Upper lobe of right lung (tissue), 1 donor: Measurements from ENCODE around the gene KCNJ6. TPM values are rescaled to one million over a fixed set of nuclear protein-coding genes. Genes with fewer than 3 reads are reported as not detected.

Source experiments
- ATAC-seq: fragments of 200-7000 bp; cut with Tn5 transposase; one replicate; pipeline ENCODE4 v1.9.1; 2020; ENCODE audit warnings: mild to moderate bottlenecking, moderate library complexity
- DNase-seq: peaks from one replicate; pipeline ENCODE4 v3.0.0-alpha.2; 2020
- H3K27ac ChIP-seq: fragments of 200-600 bp; one replicate; pipeline ENCODE4 v1.8.0; 2022
- H3K27me3 ChIP-seq: fragments of 200-600 bp; one replicate; pipeline ENCODE4 v1.8.0; 2022; ENCODE audit warnings: mild to moderate bottlenecking
- H3K36me3 ChIP-seq: fragments of 200-600 bp; one replicate; pipeline ENCODE4 v1.8.0; 2022
- H3K4me1 ChIP-seq: fragments of 200-600 bp; one replicate; pipeline ENCODE4 v1.8.0; 2022
- H3K4me3 ChIP-seq: fragments of 200-600 bp; one replicate; pipeline ENCODE4 v1.8.0; 2022; ENCODE audit warnings: mild to moderate bottlenecking
- H3K9me3 ChIP-seq: fragments of 200-600 bp; one replicate; pipeline ENCODE4 v1.8.0; 2022
- intact Hi-C: fragments of 100-400 bp; cut with DNase I; formaldehyde crosslinking; loops from one replicate; pipeline ENCODE4 v1.11.0; 2022
- total RNA-seq: library from RNA; stranded (reverse); fragmentation: NEBNext Ultra II Directional; extraction: Animal tissue kit (Norgen Biotek cat#: 25700); gene quantifications from one replicate; pipeline ENCODE4 v1.2.1, GENCODE V29; 2021
- TF ChIP-seq, protein P1 (sequence below): fragments of 200-600 bp; IDR thresholded peaks from one replicate; pipeline ENCODE4 v1.8.0; 2022; ENCODE audit warnings: antibody characterized with exemption
- donor health status: DM: no; HTN: yes; CAD: no; lungs with severe emphysema.

KCNJ6 gene
- total RNA-seq, 1 donor from 2014 or later = 0.06 TPM

DNA sequence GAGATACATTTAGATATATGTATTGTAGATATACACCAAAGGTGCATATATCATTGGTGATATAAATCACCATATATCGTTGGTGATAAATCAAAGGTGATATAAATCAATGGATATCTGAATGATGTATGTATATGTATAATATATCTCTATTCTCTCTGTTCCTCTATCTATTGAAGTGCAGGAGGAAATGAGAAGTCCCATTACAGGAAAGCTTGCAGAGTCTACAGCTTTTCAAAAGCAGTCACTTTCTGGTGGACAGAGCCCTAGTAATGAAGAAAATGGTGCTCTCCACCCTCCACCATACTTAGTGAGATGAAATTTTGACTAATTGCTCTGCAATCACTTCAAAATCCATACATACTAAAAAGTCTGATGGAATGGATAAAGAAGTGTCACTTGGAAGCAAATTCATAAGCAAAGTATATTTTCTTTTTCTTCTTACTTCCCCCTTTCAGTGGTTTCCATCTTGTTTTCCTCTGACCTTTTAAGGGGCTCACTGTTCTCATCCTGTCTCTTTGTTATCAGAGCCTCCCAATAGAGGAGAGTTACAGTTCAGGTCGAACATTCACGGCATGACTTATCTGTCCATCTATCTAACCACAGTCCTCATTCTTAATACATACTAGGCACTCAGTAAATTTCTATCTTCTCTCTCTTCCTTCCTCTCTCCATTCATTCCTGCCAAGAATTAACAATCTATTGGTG is 227.2 kb downstream of the KCNJ6 start:
- no peaks in the 10 kb centered on the region for H3K9me3 ChIP-seq
- no peak overlapping the region for H3K27ac ChIP-seq
- H3K36me3 ChIP-seq = no peaks in the 10 kb centered on the region
- DNase-seq (no peak), ATAC-seq (no peak)
- H3K27me3 ChIP-seq = no peaks in the 10 kb centered on the region
- TF ChIP-seq, protein P1, sequence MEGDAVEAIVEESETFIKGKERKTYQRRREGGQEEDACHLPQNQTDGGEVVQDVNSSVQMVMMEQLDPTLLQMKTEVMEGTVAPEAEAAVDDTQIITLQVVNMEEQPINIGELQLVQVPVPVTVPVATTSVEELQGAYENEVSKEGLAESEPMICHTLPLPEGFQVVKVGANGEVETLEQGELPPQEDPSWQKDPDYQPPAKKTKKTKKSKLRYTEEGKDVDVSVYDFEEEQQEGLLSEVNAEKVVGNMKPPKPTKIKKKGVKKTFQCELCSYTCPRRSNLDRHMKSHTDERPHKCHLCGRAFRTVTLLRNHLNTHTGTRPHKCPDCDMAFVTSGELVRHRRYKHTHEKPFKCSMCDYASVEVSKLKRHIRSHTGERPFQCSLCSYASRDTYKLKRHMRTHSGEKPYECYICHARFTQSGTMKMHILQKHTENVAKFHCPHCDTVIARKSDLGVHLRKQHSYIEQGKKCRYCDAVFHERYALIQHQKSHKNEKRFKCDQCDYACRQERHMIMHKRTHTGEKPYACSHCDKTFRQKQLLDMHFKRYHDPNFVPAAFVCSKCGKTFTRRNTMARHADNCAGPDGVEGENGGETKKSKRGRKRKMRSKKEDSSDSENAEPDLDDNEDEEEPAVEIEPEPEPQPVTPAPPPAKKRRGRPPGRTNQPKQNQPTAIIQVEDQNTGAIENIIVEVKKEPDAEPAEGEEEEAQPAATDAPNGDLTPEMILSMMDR = no peak
- no peaks in the 10 kb centered on the region for H3K4me1 ChIP-seq
- intact Hi-C loops = no loop called here
- H3K4me3 ChIP-seq = no peak overlapping the region

DNA sequence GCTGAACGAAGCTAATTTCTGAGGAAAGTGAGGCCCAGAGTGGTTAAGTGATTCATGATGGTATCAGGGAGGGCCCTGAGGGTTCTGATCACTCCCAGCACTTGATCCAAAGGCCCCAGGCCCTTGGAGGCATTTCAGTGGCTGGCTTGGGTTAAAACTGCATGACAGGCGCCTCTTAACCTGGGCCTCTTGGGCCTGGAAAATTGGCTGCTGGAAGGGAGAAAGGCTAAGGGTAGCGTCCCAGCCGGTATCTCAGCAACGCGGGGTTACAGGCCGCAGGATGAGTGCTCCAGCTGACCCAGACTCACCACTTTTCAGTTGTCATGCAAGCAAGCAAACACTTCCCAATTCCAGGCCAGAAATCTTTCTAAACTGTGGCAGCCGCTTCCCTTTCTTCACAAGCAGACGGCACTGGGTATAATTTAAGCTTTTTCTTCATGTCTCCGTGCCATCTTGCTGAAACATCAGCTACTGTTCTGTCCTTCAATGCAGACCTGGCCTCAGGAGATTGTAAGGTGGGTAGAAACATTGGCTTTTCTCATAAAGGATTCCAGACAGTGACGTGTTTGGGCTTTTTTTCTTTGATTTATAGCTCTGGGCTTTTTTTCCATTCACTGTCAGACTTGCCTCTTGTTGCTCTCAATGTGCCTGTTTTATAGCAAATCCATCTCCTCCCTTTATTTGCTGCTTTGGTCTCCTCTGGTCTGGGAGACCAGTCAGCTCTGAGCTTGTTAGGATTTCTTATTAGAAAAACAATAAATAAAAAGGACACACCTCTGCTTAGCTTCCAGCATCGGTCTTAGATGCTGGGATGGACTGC is 229.1 kb downstream of the KCNJ6 start:
- Histone ChIP-seq H3K36me3 (no peaks in the 10 kb centered on the region), H3K4me1 (no peaks in the 10 kb centered on the region), H3K27me3 (no peaks in the 10 kb centered on the region), H3K27ac (no peak overlapping the region), H3K4me3 (no peak overlapping the region), H3K9me3 (no peaks in the 10 kb centered on the region)
- TF ChIP-seq, protein P1 = no peak
- intact Hi-C loops = no loop called here
- ATAC-seq (peak; percentile 43), DNase-seq (no peak)

DNA sequence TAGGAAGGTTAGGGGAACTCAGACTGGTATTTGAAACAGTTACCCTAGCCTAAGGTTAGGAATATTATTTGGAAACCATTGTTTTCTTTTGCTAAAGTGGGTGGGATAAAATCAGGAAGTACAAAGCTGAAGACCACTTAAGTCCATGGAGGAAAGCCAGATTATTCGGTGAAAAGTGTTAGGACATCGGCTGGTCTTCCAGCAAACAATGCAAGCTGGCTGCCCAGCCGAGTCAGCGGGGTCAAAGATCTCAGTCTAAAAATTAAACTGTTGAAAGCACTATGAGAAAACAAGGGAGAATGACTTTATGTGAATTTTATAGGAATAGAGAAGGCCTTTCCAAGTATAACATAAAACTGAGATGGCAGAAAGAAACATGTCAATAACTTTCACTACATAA is 231.7 kb downstream of the KCNJ6 start:
- no peaks in the 10 kb centered on the region for H3K27me3 ChIP-seq
- intact Hi-C loops = no loop called here
- no peaks in the 10 kb centered on the region for H3K4me1 ChIP-seq
- H3K9me3 ChIP-seq = no peaks in the 10 kb centered on the region
- no peak overlapping the region for H3K27ac ChIP-seq
- DNase-seq (no peak), ATAC-seq (no peak)
- H3K4me3 ChIP-seq = no peak overlapping the region
- no peaks in the 10 kb centered on the region for H3K36me3 ChIP-seq
- TF ChIP-seq, protein P1 = no peak

DNA sequence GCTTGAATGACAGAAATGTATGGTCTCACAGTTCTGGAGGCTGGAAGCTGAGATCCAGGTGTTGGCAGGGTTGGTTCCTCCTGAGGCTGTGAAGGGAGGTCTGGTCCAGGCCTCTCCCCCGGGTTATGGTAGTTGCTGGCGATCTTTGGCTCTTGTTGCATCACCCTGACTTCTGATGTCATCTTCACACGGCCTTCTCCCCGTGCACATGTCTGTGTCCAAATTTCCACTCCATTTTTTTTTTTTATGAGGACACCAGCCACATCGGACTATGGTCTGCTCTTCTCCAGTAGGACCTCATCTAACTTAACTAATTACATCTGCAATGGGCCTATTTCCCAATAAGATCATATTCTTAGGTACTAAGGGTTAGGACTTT is 232.2 kb downstream of the KCNJ6 start:
- TF ChIP-seq, protein P1 = no peak
- H3K27me3 ChIP-seq = no peaks in the 10 kb centered on the region
- ATAC-seq (no peak), DNase-seq (no peak)
- H3K27ac ChIP-seq = no peak overlapping the region
- H3K9me3 ChIP-seq = no peaks in the 10 kb centered on the region
- no peaks in the 10 kb centered on the region for H3K4me1 ChIP-seq
- H3K36me3 ChIP-seq = no peaks in the 10 kb centered on the region
- intact Hi-C loops = no loop called here
- H3K4me3 ChIP-seq = no peak overlapping the region

DNA sequence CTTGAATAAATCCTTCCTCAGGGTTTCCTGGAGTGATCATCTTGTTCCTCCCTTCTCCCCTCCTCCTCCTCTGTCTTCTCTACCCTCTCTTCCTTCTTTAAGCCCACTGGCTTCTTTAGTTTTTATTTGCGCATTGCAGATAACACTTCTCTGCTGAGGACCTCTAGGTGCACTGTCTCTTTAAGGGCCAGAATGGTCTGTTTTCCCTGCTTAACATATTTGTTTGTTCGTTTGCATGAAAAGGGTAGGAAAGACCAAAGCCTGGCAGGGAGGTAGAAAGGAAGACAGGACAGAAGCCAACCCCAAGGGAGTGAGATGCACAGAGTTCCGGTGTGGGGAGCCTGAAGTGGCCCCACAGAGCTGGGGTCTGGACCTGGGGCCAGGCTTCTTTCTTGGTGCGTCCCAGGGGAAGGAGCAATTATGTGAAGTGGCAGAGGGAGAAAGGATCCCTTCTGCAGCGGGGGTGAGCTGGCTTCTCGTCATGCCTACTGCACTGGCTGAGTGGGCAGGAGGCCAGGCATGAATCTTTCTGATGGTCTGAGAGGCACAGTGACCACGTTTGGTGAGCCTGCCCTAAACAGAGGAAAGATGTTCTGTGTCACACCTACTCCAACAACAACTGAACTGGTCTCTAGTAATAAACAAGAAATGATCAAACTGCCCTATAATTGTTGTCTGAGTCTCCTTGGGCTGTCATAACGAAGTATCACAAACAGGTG is 232.7 kb downstream of the KCNJ6 start:
- Histone ChIP-seq H3K4me1 (no peaks in the 10 kb centered on the region), H3K36me3 (no peaks in the 10 kb centered on the region), H3K4me3 (no peak overlapping the region), H3K27me3 (no peaks in the 10 kb centered on the region), H3K27ac (no peak overlapping the region), H3K9me3 (no peaks in the 10 kb centered on the region)
- TF ChIP-seq, protein P1 = no peak
- intact Hi-C loops = no loop called here
- ATAC-seq (no peak), DNase-seq (no peak)
